HG03066 (cell line): Measurements from ENCODE around the gene TBL1X.

Source experiments
- ATAC-seq: cut with Tn5 transposase; IDR thresholded peaks from one replicate; pipeline ENCODE4 v1.9.1; 2021; ENCODE audit warnings: low read depth; ENCODE audit not compliant: unreplicated experiment

TBL1X gene

DNA sequence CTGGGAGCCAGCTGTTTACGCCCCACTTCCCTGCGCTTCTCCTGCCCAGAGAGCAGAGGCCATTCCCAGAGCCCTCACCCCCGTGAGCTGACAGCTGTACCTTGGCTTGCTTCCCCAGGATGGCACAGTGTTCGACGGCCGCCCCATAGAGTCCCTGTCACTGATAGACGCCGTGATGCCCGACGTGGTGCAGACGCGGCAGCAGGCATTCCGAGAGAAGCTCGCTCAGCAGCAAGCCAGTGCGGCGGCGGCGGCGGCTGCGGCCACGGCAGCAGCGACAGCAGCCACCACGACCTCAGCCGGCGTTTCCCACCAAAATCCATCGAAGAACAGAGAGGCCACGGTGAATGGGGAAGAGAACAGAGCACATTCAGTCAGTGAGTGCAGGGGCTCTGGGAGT lies 223.0 kb downstream of the TBL1X start:
- no peak for ATAC-seq

DNA sequence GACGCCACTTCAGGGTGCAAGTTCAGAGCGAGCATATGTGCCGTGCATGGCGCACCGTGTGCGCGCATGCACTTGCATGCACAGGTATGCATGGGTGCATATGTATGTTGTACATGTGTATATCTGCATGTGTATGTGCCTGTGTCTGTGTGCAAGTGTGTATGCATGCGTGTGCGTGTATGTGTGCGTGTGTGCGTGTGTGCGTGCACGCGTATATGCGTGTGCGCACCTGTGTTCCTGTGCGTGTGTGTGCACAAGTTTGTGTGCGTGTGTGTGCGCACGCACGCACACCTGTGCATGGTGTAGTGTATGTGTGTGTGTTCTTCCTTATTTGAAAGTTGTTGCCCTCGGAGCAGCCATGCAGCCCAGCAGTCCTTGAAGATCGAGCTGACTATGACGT lies 224.0 kb downstream of the TBL1X start:
- no peak for ATAC-seq

DNA sequence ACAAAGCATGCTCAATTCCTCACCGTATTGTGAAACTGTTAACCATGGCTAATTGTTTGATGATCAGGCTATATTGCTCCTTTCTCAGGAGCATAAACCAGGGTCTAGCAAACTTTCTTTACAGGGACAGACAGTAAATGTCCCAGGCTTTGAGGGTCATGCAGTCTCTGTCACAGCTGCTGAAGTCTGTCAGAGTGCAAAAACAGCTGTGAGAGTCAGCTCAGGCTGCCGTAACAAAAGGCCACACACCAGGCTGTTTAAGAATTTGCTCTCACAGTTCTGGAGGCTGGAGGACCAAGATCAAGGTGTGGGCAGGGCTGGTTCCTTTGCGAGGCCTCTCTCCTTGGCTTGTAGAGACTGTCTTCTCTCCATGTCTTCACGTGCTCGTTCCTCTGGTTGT lies 225.2 kb downstream of the TBL1X start:
- no peak for ATAC-seq

DNA sequence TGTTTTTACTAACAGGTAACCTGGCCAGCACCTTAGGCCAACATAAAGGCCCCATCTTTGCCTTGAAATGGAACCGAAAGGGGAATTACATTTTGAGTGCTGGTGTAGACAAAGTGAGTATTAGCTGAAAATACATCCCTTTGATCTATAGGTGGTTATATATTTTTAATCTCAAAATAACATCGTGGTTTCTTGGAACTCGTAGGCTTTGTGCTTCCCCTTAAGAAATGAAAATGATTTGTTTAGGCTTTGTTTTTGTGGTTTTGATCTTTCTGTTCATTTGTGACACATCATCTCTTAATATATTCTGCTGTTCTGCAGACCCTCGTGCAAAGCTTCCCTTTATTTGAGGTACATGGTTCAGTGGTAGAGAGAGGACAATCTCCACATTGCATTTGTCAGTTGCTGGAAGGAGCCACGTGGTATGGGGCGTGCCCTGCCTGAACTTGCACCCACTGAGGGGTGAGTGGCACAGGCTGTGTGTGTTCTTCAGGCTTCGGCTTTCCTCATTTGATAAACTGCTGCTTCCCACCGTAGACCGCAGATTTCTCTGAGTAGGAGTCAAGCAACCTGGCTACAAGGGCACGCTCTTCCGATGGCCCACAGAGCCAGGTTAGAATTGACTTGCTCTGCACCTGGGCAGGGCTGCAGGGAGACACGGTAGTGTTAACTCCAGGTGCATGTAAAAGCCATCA lies 228.6 kb downstream of the TBL1X start:
- ATAC-seq, result no peak

DNA sequence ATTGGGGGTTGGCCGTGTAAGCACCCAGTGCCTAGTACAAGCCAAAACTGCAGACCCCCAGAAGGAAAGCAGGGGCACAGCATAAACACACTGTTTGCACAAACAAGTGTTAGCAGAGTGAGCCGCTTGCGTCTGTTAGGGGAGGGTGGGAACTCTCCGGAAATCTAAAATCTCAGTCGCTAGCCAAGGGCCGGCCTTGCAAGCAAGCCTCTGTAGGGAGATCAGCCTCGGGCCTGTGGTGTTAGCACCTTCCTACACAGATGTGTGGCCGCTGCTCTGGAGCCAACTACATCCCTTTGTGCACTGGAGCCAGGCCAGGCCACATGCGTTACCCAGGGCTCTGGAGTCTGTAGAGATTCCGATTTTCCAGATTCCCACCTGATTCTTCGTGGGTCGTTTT lies 233.7 kb downstream of the TBL1X start:
- no peak for ATAC-seq

DNA sequence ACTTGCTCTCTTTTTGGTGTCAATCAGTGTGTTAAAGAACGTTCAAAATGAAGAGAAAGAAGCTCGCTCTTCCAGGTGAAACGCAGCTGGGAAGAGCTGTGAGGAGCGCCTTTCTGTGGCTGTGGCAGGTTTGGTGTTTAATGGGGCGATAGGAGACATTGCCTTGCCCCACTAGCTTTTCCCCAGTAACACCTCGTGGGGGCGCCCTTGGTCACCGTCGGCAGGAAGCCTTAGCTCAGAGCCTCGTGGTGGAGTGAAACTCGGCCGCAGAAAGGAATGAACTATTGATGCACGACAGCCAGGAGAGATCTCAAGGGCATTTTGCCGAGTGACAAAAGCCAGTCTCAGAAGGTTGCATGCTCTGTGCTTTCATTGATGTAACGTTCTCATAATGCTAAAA lies 235.7 kb downstream of the TBL1X start:
- no peak for ATAC-seq

DNA sequence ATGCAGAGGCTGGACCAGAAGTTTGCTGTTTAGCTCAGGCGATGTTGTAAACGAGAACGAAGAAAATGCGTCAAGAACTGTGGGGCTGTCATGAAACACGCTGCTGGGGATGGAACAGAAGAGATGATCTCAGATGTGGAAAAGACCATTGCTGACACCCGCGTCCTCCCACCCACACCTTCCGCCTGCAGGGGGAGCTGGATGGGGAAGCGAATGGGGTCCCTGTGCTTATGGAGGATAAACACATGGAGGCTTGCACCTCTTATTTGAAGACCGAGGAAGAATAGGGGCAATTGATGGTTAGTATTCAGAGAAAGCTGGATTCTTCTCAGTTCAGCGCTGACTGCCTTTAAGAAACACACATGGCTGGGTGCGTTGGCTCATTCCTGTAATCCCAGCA lies 236.9 kb downstream of the TBL1X start:
- ATAC-seq, result no peak

DNA sequence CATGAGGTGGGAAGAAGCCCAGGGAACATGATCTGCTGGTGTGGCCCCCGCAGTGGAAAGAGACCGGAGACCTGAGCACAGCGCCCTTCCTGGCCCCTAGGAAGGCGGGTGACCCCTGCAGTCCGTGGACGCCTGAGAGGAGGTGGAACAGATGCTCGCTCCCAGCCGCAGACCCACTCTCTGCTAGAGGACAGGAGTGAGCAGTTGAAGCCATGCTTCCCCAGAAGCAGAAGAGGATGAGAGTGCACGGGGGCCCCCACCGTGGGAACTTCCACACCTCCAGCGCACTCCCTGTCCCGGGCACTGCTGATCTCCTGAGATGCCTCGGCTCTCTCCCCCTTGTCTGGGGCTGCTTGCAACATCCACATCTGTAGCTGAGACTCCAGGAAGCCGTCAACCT lies 238.5 kb downstream of the TBL1X start:
- ATAC-seq, result no peak

DNA sequence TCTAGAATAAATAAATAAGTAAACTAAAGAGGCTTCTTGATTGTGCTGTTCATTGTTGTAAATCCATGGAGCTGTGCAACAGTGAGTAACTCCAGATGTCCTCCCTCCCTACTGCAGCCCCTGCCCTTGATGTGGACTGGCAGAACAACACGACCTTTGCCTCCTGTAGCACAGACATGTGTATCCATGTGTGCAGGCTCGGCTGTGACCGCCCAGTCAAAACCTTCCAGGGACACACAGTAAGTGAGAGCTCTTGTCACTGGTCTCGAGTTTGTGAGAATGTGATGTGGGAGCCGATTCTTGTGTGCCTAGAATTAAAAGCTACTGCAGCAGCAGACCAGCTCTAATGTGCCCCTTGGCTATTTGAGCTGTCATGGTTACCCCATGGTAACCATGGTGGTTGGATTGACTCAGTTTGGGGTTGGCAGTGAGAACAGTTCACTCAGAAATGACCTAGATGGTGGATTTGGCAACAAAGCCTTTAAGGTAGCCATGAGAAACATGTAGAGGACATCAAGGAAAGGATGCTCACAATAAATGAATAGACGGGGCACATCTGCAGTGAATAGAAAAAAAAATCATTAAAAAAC lies 240.1 kb downstream of the TBL1X start:
- no peak for ATAC-seq

DNA sequence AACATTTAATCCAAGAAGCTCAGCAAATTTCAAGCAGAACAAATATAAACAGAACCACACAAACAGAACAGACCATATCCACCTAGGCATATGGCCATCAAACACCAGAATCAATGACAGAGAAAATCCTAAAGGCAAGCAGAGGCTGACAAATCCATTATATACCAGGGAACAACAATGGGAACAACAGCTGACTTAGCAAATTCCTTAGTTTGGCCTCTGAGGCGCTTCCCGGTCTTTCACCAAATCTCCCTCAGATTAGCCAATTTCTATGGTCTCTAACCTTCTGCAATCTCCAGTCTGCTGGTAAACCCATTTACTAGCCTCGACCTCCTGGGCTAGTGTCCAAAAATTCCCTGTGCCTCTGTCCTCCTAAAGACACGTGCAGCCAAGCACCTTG lies 241.6 kb downstream of the TBL1X start:
- no peak for ATAC-seq

DNA sequence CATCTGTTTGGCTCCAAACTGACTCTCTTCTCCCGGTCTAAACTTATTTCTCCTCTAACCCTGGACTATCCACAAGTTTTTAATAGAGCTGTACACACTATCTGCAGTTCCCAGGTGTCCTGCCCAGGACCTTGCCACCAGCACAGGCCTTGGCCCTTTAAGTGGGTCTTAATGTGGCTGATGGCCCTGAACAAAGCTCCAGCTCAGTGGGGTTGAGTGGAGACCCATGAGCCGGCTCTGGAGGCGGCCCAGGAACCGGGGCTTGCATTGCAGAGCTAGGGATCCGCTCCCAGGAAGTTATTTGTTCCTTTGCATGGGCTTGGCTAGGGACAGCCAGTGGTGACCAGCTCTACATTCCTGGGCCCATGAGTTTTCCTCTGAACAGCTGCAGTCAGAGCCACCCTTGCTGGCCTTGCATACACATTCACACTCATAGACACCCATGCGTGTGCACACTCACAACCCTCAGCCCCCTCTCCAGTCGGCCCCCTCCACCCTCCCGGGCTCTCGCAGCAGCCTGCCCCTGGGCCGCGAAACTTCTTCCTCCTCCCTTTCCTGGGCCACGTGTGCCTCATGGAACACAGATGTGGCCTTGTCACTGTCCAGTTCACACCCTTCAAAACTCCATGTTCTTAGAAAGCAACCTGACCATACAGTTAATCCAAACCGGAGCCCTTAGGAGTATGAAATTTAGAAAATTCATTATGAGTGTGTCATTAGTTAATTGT lies 242.6 kb downstream of the TBL1X start:
- ATAC-seq, result no peak

DNA sequence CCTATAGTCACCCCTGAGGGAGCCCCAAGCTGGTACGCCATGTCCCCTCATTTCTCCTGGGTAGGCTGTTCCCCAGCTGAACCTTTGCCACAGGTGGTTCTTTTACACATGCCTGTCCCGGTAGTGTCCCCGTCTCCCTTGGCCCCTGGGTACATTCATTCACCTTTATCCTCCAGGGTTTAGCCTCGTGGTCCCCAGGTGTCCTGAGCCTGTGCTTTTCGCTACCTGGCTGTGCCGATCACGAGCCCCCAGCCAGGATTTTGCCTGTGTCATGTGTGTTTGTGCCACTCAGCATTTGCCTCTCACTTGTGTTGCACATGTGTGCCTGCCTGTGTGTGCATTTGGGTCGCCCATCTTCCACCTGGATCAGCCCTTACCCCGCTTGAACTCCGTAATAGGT lies 243.2 kb downstream of the TBL1X start:
- no peak for ATAC-seq

DNA sequence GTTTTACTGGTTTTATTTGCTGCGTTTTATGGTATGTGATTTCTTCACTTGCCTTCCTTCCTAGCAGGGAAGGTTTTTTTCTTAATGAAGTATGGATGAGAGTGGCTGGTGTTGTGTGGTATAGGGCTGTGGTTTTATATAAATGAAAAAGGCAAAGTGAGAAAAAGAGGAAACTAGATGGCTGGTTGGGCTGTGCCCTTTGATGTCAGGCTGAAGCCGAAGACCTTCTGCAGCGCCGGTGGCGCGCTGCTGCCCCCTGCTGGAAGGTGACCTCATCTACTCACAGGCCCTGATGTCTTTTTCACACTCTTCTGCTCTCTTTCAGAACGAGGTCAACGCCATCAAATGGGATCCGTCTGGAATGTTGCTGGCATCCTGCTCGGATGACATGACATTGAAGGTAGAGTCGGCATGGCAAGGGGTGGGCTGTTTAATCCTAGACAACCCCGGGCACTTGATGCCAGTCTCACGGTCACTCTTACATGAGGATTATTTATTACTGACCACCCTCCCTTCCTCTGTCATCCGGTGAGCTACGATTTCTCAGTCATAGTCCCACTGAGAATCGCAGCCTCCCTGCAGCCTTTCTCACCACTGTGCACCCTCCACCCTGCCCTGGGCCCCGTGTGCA lies 244.2 kb downstream of the TBL1X start:
- peak; percentile 62 for ATAC-seq

DNA sequence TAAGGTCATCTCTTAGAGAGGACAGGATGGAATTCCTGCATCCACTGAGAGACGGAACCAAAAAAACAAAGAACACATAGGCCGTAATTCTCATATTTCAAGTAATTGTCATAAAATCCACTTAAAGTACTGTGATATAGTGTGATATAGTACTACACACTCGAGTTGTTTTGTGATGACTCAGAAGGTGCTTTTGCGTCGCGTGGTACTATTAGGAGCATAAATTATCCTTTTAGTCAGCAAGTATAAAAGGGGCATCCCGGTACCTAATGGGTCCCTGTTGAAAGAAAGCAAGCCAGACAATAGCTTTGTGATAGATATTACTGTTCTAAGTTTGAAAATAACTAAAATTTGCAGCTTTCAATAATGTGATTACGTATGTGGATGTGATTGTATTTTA lies 245.5 kb downstream of the TBL1X start:
- no peak for ATAC-seq

DNA sequence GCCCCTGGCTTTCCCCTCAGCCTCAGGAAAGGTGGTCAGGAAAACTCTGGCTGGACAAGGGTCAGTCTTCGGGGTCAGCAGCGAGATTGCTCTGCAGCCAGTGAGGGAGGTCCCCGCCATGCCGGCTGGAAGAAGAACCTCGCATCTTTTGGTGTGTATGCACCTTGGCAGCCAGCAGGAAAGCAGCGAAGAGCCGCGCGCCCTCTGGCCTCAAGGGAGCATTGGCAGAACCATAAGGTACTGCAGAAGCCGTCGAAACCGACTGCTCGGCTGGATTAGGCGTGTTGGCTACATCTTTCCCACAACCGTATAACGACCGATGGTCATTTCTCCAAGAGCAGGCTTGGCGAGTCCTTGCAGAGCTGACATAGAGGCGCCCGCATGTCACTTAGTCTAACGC lies 252.5 kb downstream of the TBL1X start:
- ATAC-seq, result no peak

DNA sequence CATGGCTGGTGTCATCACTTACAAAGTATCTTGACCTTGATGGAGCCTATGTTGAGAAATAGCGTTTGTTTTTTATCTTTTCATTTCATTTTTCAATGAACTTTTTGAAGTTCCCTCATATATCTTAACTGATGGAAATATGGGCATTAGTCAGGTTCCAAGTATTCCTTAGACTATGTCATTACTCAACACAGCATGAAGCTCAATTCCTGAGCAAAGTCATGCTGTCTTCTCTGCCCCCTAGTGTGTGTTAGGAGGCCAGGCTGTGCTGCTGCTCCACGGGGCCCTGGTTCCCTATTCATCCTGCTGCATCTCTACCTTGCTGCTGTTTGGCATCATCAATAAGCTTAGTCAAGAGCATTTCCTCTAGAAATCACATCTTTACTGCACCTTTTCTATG lies 259.9 kb downstream of the TBL1X start:
- ATAC-seq, result no peak

DNA sequence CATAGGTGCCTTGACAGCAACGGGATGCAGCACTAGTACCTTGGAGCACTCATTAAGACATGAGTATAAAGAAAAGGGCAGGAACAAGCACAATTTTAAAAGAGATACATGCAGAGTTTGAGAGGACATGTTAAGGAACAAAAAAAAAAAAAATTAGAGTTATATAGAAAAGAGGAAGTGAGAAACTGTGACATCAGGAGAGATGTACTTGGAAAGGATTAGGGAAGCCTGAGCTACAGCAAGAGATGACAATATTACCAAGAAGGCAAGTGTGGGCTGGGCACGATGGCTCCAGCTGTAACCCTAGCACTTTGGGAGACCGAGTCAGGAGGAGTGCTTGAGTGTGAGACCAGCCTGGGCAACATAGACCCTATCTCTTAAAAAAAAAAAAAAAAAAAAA lies 263.4 kb downstream of the TBL1X start:
- ATAC-seq, result no peak

DNA sequence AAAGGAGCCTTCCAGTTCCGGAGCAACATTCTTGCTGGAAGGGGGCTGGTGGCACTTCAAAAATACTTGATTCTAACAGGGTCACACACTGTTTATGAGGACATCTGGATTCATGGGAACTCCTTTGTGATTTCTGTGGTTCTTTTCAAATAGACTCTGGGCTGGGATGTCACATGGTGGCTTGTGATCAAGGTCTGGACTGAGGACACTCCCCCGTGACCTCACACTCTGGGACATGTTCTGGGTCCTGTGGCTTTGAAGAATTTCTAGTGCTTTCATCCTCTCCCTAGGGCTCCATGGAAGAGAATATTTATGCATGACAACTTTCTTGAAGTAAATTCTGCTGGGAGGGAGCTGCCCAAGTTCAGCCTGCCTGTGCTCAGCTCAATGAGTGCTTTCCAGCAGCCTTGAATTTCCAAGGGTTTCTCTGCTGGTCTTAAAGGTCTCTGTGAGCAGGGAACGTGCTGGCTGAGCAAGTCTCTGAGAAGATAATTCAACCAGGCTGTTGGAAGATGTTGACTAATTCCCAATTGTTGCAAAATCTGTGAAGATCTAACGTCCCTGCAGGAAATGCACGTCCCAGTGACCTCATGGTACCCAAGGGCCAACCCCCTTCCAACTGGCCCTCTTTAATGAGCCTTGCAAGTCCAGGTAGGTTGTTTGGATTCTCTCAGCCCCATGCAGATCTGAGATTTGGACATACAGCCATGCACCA lies 264.5 kb downstream of the TBL1X start:
- no peak for ATAC-seq

DNA sequence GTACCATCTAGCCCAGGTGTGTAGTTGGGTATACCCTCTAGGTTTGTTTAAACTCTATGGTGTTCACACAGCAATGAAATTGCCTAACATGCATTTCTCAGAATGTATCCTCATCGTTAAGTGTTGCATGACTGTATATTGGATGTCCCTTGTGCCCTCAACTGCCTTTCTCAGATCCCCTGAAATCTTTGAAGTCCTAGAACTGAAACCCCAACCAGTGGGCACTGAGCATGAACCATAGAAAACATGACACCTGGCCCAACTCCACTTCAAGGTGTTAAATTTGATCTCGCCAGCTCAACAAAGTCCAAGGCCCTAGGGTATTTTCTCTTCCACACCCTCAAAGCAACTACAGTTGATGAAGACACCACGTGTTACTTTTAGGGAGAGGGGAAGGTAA lies 265.2 kb downstream of the TBL1X start:
- ATAC-seq, result no peak

DNA sequence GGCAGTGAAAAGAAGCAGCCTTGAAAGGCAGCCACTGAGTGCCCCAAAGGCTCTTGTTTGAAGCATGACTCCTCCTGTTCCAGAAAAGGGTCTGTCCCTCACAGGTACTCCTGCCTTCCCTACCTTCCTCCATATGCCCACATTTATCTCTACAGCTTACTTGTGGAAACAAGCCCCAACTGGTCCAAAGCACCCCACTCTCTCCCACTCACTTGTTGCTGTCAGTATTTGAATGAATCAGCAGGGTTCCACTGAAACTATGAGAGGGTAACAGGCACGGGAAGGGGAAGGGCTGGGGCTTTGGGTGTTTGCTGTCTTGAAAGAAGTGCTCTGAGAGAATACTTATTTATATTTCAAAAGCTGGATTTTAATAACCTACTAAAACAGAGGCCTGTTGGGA lies 265.9 kb downstream of the TBL1X start:
- ATAC-seq, result no peak

DNA sequence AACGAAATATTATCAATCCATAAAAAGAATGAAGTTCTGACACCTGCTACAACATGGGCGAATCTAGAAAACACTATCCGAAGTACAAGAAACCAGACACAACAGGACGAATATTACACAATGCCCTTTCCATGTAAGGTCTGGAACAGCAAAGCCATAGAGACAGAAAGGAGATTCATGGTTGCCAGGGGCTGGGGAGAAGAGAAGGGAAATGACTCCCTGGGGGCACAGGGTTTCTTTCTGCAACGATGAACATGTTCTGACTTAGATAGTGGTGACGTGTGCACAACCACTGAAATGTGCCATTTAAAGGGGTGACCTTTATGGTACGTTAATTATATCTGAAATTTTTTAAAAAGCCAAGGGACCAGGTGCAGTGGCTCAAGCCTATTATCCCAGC lies 272.5 kb downstream of the TBL1X start:
- no peak for ATAC-seq
